ENCODE data around the gene TMEM170A. TPM values are rescaled to one million over a fixed set of nuclear protein-coding genes. Genes with fewer than 3 reads are reported as not detected.

The TMEM170A gene
- polyA plus RNA-seq, 1 donor (not counting 4 experiments of a cell fraction or from before 2014, with no cell fraction given), result 22.1 TPM

GRCh38 chr16:75483222-75483621 lies 18.7 kb upstream of the TMEM170A start:
- no peak for TF ChIP-seq EZH2 (IDR thresholded peaks at IDR 0.05; ENCODE audit: low read length)
- no peak for TF ChIP-seq CTCF (optimal IDR thresholded peaks at IDR 0.05 in 1 of 3, IDR thresholded peaks at IDR 0.05 in 1 of 3, conservative IDR thresholded peaks at IDR 0.05 in 1 of 3; ENCODE audit: extremely low read depth in 1 of 3, insufficient read depth in 2 of 3, low read length in 3 of 3)
- Histone ChIP-seq H3K36me3 (ENCODE audit: control insufficient read depth in 2 of 2, extremely low read depth in 1 of 2, insufficient read depth in 2 of 2, low read length in 2 of 2) (no peaks in the 10 kb centered on the region), H2AFZ (ENCODE audit: control insufficient read depth, low read length) (peak overlapping the region; percentile 51), H3K79me2 (ENCODE audit: control insufficient read depth, insufficient read depth, low read length) (no peaks in the 10 kb centered on the region), H3K4me2 (ENCODE audit: control insufficient read depth, extremely low read depth, insufficient read depth, low read depth, low read length) (peak overlapping the region; percentile 70), H3K4me1 (ENCODE audit: control insufficient read depth, extremely low read depth, insufficient read depth, low read length) (peaks cover 47% of the 10 kb centered on the region), H3K9ac (ENCODE audit: control insufficient read depth, extremely low read depth, insufficient read depth, low read length) (peak overlapping the region; percentile 26), H3K9me1 (ENCODE audit: control insufficient read depth, extremely low read depth, insufficient read depth, low read length) (no peaks in the 10 kb centered on the region), H3K27ac (ENCODE audit: control insufficient read depth, insufficient read depth, low read length) (peak overlapping the region; percentile 88), H3K9me3 (ENCODE audit: control insufficient read depth, low read depth, low read length) (no peaks in the 10 kb centered on the region), H4K20me1 (ENCODE audit: control insufficient read depth, extremely low read depth, insufficient read depth, low read length) (no peaks in the 10 kb centered on the region), H3K4me3 (ENCODE audit: control insufficient read depth in 2 of 3, extremely low read depth in 1 of 3, insufficient read depth in 2 of 3, low read depth in 1 of 3, low read length in 3 of 3) (no peak overlapping the region), H3K27me3 (ENCODE audit: control insufficient read depth, extremely low read depth, insufficient read depth, low read length) (no peaks in the 10 kb centered on the region)
- dilution Hi-C loops (cut with MboI; ENCODE audit: extremely low pct_ligation_motif_present, low sequenced_read_pairs), result no loop called here
- peak; percentile 86 for DNase-seq (ENCODE audit: low read depth, low spot score)
- peak; percentile 98 for FAIRE-seq

- H3K27me3 ChIP-seq (ENCODE audit: control insufficient read depth, extremely low read depth, insufficient read depth, low read length), result no peaks in the 10 kb centered on the region
- H3K27ac ChIP-seq (ENCODE audit: control insufficient read depth, insufficient read depth, low read length), result peak overlapping the region; percentile 25
- peak overlapping the region; percentile 38 for H3K4me2 ChIP-seq (ENCODE audit: control insufficient read depth, extremely low read depth, insufficient read depth, low read depth, low read length)
These were observed 18.1 kb upstream of the TMEM170A start for GRCh38 chr16:75482434-75483205.

More at GRCh38 chr16:75482434-75483205, 18.1 kb upstream of the TMEM170A start:
- H3K4me1 ChIP-seq (ENCODE audit: control insufficient read depth, extremely low read depth, insufficient read depth, low read length), result peaks cover 53% of the 10 kb centered on the region
- no peak overlapping the region for H3K9ac ChIP-seq (ENCODE audit: control insufficient read depth, extremely low read depth, insufficient read depth, low read length)
- H3K79me2 ChIP-seq (ENCODE audit: control insufficient read depth, insufficient read depth, low read length), result no peaks in the 10 kb centered on the region
- dilution Hi-C loops (cut with MboI; ENCODE audit: extremely low pct_ligation_motif_present, low sequenced_read_pairs), result no loop called here
- H3K9me3 ChIP-seq (ENCODE audit: control insufficient read depth, low read depth, low read length), result no peaks in the 10 kb centered on the region
- no peak for TF ChIP-seq EZH2 (IDR thresholded peaks at IDR 0.05; ENCODE audit: low read length)
- TF ChIP-seq CTCF (optimal IDR thresholded peaks at IDR 0.05 in 1 of 3, IDR thresholded peaks at IDR 0.05 in 1 of 3, conservative IDR thresholded peaks at IDR 0.05 in 1 of 3; ENCODE audit: extremely low read depth in 1 of 3, insufficient read depth in 2 of 3, low read length in 3 of 3), result no peak
- H3K36me3 ChIP-seq (ENCODE audit: control insufficient read depth in 2 of 2, extremely low read depth in 1 of 2, insufficient read depth in 2 of 2, low read length in 2 of 2), result no peaks in the 10 kb centered on the region
- no peak for DNase-seq (ENCODE audit: low read depth, low spot score)
- H3K9me1 ChIP-seq (ENCODE audit: control insufficient read depth, extremely low read depth, insufficient read depth, low read length), result no peaks in the 10 kb centered on the region
- FAIRE-seq, result no peak
- no peaks in the 10 kb centered on the region for H4K20me1 ChIP-seq (ENCODE audit: control insufficient read depth, extremely low read depth, insufficient read depth, low read length)
- no peak overlapping the region for H3K4me3 ChIP-seq (ENCODE audit: control insufficient read depth in 2 of 3, extremely low read depth in 1 of 3, insufficient read depth in 2 of 3, low read depth in 1 of 3, low read length in 3 of 3)
- H2AFZ ChIP-seq (ENCODE audit: control insufficient read depth, low read length), result no peak overlapping the region

Data from keratinocyte (primary cell).